TTC549 (cell line): ENCODE measurements around the gene CSF1R.

Experiments
- FAIRE-seq: peaks from 2 replicates; lab custom pipeline; 2012; peaks lifted over from hg19 to GRCh38; lab: Jason Lieb, UNC

CSF1R gene

DNA sequence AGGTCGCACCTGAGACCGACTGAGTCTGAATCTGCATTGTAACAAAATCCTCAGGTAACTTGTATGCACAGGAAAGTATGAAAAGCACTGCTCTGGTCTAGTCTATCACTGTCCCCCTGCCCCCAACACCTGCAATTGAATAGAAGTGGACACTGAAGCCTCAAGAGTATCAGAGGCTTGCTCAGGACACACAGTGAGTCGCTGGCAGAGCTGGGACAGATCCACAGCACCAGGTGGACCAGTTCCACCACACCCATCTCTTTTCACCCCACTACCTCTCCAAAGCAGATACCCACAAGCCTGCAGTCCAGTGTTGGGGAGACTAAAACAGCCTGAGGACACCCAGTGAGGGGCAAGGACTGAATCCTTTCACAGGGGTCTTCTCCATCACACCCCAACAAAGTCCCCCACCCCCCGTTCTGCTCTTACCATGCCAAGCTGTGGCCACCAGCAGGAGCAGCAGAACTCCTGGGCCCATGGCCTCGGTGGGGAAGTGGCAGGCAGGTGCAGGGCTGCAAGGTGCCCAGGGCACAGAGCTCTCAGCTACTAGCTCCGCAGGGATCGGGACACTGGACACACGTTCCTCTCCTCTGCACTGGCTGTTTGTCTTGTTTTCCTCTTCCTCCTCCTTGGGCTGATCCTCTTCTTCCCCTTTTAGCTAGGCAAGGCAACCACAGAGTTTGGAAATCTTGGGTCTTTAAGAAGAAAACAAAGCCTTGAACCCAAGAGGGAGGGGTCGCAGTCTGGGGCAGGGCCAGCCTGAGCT lies at the start of gene CSF1R:
Gene CSF1R, minus strand, starts transcription at position 605 of the 766 bp plus-strand sequence. Its CDS starts 127 bp downstream, at position 478.
- no peak for FAIRE-seq

DNA sequence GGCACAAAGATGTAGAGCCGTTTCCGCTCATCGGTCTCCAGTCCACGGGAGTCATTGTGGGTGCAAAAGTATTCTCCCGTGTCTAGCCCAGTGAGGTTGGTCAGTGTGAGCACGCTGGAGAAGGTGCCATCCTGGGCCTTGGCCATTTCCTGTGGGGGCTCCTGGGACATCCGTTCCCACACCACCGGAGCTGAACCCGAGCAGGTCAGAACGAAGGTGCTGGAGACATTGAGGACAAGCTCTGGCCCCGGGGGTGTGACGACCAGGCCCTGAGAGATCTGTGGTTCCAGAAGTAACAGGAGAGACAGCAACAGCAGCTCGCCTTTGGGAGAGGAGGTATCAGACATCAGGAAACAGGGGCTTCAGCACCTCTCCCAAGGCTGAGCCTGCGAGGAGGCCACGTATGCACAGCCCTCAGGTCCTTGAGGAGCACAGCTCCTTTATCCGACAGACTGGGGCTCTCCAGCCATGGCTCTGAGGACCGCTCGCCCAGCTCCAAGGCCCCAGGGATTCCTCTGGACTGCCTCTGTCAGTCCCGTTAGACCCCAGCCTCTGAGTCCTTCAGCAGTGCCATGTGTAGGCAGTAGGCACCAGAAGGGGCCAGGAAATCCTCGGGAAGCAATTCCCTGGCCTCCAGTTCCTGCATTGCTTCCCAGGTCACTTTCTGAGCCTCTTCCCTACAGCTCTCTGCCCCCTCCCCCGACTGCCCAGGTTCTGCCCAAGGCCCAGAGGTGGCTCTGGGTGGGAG lies 49.4 kb upstream of the CSF1R start:
- no peak for FAIRE-seq

DNA sequence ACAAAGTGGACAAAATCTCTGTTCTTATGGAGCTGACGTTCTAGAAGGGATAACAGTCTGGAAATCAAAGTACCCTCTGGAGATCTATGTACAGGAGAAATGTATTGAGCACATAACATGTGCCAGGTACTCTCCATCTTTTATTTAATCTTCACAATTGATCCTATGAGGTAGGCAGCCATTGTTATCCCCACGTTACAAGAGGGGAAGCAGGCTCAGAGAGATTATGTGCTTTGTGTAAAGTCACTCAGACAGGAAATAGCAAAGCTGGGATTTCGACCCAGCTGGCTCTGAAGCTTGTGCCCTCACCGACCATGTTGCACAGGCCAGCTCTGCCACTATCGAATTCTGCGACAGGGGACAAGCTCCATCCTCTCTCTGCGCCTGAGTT lies 47.8 kb upstream of the CSF1R start:
- no peak for FAIRE-seq

DNA sequence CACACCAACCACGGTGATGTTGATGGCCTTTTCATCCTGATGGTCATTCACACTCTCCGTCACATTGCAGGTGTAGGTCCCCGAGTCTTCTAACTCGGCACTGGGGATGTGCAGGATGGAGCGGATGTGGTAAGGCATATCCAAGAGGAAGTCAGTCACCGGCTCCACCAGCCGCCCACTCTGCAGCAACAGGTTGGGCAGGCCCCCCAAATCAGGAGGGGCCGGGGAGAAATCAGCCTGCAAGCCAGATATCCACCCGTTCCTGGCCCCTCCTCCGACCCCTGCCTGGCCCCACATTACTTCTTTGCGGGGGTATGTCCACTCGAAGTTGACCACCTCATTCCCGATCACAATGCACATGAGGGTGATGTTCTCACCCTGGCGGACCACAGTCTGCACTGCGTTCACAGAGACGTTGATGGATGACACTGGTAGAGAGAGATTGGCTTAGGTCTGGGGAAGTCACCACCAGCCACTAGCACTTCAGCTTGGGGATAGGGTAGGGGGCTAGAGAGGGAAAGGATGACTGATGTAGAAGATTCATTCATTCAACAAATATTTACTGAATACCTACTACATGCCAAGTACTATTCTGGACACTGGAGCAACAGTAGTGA lies 47.3 kb upstream of the CSF1R start:
- FAIRE-seq = no peak

DNA sequence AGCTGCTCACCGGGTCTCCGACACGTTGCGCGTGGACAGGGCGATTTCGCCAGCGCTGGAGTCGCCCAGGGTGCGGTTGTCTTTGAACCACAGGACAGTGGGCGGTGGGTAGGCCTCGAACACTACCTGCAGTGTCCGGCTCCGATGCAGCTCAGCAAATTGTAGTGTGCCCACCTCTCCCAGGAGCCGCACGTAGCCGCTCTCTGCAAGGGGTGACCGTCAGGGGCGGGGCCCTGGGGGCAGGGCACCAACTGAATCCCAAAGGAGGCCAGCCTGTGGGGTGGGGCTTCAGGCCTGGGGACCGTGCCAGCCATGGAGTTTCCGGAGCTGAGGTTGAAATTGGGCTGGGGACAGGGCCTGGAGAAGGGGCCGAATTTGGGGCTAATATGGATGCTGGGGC lies 46.4 kb upstream of the CSF1R start:
- FAIRE-seq = no peak

DNA sequence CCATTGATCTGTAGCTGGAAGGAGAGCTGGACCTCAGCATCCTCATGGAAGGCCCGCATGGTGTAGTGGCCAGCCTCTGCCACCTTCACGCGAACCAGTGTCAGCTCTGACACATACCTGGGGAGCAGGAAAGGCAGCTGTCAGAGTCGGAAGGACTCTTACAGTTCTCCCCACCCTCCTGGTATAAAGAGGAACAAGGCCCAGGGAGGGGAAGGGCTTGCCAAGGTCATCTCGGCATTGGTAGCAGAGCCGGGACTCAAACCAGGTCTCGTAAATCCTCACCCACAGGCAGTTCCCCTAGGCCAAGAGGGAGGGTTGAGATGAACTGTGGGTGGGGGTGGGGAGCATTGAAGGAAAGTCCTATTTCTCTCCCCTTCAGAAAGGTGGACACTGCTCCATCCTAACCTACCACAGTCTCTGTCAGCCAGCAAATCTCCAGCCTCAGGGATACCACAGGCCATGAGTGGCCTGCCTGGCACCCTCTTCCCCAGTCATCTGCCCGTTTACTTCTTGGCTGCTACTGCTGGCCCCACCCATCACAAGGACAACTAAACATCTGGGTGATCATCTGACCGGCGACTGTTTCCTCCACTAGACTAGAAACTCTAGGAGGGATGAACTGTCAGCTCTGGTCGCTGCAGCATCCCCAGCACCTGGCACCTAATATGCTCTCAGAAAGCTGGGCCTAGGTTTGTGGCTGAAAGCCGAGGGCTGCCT lies 45.8 kb upstream of the CSF1R start:
- FAIRE-seq = no peak

DNA sequence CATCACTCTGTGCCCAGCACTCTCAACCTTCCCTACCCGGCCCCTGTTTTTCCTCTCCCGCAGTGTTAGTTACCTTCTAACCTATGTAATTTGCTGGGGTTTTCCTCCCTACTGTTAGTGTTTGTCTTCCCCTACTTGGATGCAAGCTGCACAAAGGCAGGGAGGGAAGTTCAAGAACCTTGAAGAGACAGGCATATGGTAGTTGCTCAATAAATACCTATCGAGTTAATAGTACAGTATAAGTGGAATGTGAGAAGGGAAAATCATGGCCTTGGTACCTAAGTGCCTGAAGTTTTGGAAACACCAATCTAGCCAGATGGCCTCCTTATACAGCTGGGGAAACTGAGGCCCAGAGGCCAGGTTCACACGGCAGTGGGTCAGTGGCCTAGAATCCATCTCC lies 45.1 kb upstream of the CSF1R start:
- FAIRE-seq = no peak

DNA sequence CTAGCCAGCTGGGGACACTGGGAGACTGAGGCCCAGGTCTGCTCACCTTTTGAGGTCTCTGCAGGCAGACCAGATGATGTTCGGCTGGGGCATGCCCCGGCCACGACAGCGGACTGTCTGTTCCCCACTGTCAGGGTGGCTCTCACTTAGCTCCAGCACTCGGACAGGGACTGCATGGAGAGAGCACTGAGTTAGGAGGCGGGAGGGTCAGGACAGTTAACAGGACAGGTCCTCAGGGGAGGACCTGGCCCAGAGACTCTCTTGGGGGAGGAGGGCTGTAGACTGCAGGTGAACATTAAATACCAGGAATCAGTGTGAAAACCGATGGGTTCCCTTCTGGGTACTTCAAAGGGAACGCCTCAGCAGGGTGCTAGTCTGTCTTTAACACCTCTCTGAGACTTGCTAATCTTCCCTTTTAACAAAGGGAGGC lies 44.2 kb upstream of the CSF1R start:
- no peak for FAIRE-seq

DNA sequence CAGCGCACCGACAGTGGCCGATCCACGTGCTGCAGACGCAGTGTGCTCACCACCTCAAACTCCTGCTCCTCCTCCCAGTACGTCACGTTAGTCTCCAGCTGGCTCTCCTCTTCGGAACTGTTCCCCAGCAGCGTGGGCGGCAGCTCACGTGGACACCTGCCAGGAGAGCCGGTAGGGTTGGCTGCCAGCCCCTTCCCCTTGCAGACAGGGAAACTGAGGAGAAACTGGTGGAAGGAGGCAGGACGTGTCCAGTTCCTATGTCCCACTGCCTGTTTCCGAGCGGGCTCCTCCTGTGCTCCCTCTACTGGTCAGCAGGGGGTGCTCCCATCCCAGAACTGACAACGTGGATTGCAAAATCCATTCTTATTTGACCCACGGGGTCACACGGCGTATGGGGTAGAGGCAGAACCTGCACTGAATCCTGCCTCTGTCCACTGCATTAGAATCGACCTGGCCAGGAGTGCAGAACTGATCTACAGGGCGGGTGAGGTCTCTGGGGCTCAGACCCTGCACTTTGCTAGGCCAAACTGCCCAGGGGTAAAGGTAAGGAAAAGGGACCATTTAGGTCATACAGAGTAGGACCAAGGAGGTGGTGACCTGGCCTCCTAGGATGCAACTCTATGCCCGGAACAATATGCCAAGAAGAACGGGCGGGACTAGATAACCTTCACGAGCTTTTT lies 43.6 kb upstream of the CSF1R start:
- no peak for FAIRE-seq

DNA sequence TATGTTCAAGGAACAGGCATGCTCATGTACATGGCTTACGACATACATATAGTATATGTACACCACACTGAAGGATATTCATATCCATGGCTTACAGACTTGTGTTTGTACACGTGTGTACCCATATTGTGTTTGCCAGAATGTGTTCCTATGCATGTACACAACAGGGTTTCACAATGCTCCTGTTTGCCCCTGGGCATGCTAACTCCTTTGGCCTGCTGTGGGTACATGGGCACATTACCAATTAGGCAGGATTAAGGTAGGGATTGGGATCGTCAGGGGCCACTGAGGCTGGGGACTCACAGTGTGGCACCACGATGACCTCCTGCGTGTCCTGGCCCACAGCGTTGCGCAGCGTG lies 43.1 kb upstream of the CSF1R start:
- no peak for FAIRE-seq

DNA sequence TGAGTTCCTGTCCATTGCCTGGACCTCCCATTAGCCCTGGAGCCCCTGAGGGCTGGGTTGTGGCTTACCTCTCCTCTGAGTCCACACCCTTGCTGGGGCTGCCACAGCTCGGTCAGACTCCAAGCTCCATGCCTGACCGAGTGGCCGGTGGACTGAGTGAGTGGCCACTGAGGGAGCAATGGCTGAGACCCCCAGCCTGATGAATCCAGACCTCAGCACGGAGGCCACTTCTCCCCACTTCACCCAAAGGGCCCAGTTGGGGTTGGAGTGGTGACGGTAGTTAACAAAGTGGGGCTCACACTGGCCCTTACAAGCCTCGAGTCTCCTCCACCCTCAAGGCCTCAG lies 40.5 kb upstream of the CSF1R start:
- FAIRE-seq = no peak

DNA sequence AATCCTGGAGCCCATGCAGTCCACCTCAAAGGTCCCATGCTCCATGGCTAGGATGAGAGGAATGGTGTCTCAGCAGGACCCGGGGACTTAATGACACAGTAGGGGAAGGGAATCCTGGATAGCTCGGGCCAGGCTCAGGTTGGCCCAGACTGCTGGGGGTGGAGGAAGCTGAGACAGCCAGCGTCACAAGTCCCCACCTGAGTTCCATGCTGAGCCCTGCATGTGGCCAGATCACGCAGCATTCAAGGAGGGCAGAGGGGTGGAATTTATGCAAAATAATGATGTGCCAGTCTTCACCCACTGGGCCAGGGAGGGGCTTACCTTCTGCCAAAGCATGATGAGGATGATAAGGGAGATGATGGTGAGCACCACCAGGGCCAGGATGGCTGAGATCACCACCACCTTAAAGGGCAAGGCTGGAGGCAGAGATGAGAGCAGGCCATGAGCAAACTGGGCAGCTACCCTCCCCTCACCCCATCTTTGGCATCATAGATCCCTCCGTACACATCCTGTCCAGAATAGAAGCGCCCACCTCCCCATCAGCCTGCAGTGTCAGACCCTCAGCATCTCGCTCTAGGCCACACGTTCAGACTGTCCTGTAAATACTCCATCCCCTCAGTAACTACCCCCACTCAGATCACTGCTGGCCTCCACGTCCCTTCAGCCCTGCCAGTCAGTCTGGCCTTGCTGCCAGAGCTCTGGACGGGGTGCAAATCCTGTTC lies 40.0 kb upstream of the CSF1R start:
- no peak for FAIRE-seq

DNA sequence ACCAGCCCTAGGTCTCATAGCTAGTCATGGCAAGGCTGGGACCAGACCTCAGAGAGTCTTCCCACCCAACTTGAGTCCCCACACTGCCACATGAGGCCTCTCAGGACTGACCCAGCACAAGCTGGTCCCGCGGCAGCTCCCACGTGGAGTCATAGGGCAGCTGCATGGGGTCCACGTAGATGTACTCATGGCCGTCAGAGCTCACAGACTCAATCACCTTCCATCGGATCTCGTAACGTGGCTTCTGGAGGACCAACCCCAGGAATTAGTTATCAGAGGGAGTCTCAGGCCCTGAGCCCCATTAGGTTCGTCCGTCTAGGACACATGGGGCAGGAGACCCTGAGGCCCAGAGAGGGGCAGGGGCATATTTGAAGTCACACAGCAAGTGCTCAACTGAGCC lies 39.0 kb upstream of the CSF1R start:
- no peak for FAIRE-seq

DNA sequence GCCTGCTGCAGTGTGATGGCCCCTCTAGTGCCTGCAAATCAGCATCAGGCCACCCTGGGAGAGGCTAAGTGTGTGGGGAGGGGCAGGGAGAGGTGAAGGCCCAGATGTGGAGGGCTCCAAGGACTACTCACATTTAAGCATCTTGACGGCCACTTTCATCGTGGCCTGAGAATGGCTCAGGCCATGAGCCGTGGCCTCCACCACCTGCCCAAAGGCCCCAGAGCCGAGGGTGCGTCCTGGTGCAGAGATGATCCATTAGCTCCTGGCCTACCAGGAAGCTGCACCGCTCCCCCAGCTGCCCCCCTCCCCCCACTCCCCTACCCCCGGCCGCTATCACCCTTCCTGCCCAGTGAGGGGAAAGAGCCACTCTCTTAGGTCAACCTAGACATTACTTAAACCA lies 38.2 kb upstream of the CSF1R start:
- FAIRE-seq = no peak

DNA sequence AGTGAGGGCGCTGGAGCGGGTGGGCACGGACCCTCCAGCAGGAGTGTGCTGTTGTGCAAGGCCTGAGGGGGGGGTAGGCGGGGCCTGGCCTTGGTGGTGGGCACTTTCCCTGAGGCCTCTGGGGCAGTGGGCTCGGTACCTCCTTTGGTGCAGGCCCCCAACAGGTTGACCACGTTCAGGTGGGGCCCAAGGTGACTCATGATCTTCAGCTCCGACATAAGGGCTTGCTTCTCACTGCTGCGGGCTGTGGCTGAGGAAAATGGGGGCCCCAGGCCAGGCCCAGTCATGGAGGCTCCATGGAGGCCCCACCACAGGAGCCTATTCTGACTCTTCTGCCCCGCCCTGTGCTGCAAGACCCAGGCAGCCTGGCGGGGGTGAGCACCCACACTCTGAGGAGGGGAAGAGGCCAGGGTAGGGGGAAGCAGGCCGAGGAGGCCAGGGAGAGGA lies 37.8 kb upstream of the CSF1R start:
- FAIRE-seq = no peak

DNA sequence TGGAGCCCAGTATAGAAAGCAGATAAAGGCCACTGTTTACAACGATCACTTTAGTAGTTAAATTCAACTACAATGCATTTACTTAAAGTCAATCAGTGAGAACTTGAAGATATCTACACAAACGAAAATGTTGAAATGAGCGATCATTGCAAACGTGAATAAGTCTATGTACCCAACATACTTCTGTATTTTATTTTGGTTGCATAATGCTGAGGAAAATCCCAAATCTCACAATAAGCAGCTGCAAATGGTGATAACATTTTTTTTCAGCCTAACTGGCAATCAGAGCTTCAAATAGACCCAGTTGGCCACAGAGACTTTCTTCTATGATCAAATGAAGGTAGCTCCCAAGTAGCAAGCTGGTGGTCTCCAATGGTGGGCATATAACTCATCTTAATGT lies 37.2 kb upstream of the CSF1R start:
- FAIRE-seq = no peak

DNA sequence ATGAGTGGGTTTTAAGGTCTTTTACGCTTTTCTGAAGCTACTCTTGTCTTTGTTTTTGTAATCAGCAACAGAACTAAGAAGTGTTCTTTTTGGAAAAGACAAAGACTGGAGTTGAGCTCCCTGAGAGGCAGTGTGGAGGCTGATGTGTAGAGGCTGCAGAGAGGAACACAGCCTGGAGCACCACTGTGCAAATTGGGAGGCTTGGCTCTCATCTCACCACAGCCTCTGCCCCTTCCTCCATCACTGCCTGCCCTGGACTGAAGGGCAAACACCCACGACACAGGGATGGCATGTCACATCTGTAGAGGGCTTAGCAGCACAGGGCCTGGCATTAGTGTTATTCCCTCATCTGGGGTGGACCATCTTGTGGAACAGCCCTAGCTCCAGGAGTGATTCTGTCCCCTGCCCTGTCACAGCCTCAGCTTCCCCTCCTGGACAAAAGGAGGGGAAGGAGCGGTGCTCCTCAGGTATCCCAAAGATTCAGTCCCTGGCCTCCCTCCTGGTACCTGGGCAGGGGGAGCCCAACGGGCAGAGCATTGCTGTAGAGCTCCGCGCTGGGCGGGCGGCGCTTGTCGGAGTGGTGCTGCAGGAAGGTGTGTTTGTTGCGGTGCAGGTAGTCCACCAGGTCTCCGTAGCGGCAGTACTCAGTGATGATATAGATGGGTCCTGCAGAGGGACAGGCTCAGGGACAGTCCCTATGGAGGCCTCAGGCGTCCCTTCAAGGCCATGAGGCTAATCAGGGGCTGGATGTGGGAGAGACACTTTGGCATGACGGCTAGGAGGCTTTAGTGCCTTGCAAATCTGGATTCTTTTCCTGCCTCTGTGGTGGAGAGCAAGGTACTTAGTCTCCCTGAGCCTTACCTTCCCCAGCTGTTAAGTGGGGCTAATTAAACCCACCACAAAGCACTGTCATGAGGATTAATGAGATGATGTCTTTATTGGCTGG lies 36.5 kb upstream of the CSF1R start:
- no peak for FAIRE-seq

DNA sequence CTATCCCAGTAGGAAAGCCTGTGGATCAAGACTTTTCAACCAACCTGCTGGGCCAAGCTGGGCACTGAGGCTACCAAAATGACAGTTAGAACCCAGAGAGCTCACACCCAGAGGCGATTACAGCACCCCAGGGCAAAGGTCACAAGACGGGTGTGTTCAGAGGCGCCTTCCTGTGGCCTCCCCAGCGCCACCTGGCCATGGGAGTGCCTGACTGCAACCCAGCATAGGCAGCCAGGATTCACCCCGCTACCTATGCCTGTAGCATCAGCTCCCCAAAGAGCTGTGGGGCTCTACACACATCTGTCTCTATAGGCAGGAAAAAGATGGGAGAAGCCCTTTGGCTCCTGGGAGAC lies 35.8 kb upstream of the CSF1R start:
- no peak for FAIRE-seq

DNA sequence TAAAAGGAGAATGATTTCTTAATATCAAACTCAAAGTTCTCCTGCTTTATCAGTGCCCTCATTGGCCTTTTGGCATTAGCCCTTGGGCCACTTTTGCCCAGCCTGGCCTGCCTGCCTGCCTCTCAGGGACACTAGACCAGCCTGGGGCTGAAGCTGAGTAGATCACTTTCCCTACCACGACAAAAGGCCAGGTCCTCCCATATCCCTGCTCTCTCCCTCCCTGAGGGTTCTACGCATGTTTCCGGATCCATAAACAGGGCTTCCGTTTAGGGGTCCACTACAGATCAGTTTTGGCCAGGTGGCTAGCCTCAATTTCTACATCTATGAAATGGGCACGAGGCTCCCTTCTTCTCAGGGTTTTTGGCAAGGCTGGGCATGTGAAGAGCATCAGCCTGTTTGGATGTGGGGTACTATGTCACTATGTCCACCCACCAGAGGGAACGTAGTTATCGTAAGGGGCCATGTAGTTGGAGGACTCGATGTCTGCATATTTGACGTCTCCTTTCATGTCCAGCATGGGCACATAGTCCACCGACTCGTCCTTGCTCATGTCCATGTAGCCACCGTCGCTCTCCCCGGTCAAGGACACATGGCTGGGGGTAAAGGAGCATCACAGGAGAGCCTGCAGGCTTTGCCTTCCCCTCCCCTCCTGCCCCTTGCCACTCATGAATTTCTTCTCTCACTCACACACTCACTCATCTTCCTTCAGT lies 35.2 kb upstream of the CSF1R start:
- FAIRE-seq = no peak
